Measurements from ENCODE around the gene DPYD.

- no peak for TF ChIP-seq POLR2A (IDR thresholded peaks at IDR 0.05)
- TF ChIP-seq CTCF (IDR thresholded peaks at IDR 0.05) = no peak
These were observed 123.2 kb downstream of the DPYD start for GRCh38 chr1:97797403-97798183.

Data from uterus (tissue), 2 donors.